Tibial nerve (tissue), 4 donors: ENCODE data around the gene B4GALT6.

Source experiments
- CTCF ChIP-seq, 5 experiments: fragments of 200-600 bp in 3 of 5; fragments of 450-650 bp in 2 of 5; sonication (generic) in 3 of 5; IDR thresholded peaks; one replicate each; pipeline ENCODE4 v1.5.1; 2016 to 2019; ENCODE audit warnings: antibody characterized with exemption in 5 of 5, mild to moderate bottlenecking in 3 of 5, moderate library complexity in 2 of 5
- EP300 ChIP-seq, 2 donors: sonication (generic); formaldehyde crosslinking; IDR thresholded peaks; one replicate each; pipeline ENCODE4 v1.6.1; 2017; ENCODE audit warnings: antibody characterized with exemption in 2 of 2, mild to moderate bottlenecking in 1 of 2
- POLR2A ChIP-seq, 2 donors: fragments of 450-650 bp; IDR thresholded peaks; one replicate each; pipeline ENCODE4 v1.6.1; 2017; ENCODE audit warnings: antibody characterized with exemption in 2 of 2, mild to moderate bottlenecking in 2 of 2, moderate library complexity in 2 of 2

DNA sequence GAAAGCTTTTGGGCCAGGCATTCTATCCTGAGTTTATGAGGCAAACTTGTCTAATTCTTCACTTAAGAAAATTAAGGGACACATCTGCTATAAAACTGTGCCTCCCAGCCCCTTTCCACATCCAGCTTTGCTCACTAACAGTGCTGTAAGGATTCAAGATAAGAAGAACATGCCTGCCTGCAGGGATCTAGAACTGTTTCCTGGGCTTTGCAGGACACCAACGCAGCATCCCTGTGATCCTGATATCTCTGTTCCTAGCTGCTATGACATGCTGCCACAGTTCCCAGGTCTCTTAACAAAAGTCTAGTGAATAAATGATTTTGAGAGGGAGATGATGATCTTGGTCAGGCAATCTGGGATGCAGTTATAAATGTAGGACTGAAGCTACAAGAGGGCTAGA lies 12.4 kb downstream of the B4GALT6 start:
- no peak for TF ChIP-seq CTCF (IDR thresholded peaks at IDR 0.05)
- TF ChIP-seq POLR2A (IDR thresholded peaks at IDR 0.05), result no peak
- no peak for TF ChIP-seq EP300 (IDR thresholded peaks at IDR 0.05)
